ENCODE results near the gene PLCZ1. TPM values are rescaled to one million over a fixed set of nuclear protein-coding genes. Genes with fewer than 3 reads are reported as not detected.

PLCZ1 gene
- total and polyA plus RNA-seq, 2 experiments from 2014 or later, result not detected

GRCh38 chr12:18703911-18704310 lies 33.9 kb downstream of the PLCZ1 start:
- Histone ChIP-seq H2AFZ (no peak overlapping the region), H3K9me2 (ENCODE audit: insufficient read depth) (no peaks in the 10 kb centered on the region), H4K20me1 (replicated peaks; ENCODE audit: insufficient read depth) (no peaks in the 10 kb centered on the region), H3K27me3 (ENCODE audit: insufficient read depth) (no peaks in the 10 kb centered on the region), H3K27ac (ENCODE audit: low read depth) (no peak overlapping the region), H3K79me2 (replicated peaks; ENCODE audit: insufficient read depth) (no peaks in the 10 kb centered on the region), H3K4me2 (no peak overlapping the region), H3K4me1 (ENCODE audit: insufficient read depth) (no peaks in the 10 kb centered on the region), H3F3A (replicated peaks; ENCODE audit: low read depth) (no peaks in the 10 kb centered on the region), H3K4me3 (no peak overlapping the region), H3K36me3 (ENCODE audit: insufficient read depth) (no peaks in the 10 kb centered on the region)
- peak; percentile 26 for DNase-seq (ENCODE audit: low spot score)
- no peak for ATAC-seq
- peaks cover 4% of the 10 kb centered on the region for H3K9me3 Mint-ChIP-seq
- TF ChIP-seq ZNF462 (CRISPR knock-in tag; IDR thresholded peaks at IDR 0.05), result no peak
- no peak for TF ChIP-seq EZH2phosphoT487 (IDR thresholded peaks at IDR 0.05; ENCODE audit: unreplicated experiment)
- TF ChIP-seq ETS1 (IDR thresholded peaks at IDR 0.05), result no peak
- no peak for TF ChIP-seq REST (IDR thresholded peaks at IDR 0.05; ENCODE audit: unreplicated experiment)
- TF ChIP-seq STAT1 (IDR thresholded peaks at IDR 0.05; ENCODE audit: unreplicated experiment), result no peak
- TF ChIP-seq JUNB (IDR thresholded peaks at IDR 0.05; ENCODE audit: unreplicated experiment), result no peak
- TF ChIP-seq ZNF331 (CRISPR knock-in tag; IDR thresholded peaks at IDR 0.05; ENCODE audit: low read depth), result no peak
- TF ChIP-seq ZNF114 (CRISPR knock-in tag; IDR thresholded peaks at IDR 0.05), result no peak
- TF ChIP-seq NANOG (IDR thresholded peaks at IDR 0.05; ENCODE audit: borderline replicate concordance), result no peak
- no peak for TF ChIP-seq POLR2AphosphoS5 (IDR thresholded peaks at IDR 0.05; ENCODE audit: low read depth)
- TF ChIP-seq EZH2 (IDR thresholded peaks at IDR 0.05; ENCODE audit: low read depth, unreplicated experiment), result no peak
- TF ChIP-seq CTCF (conservative IDR thresholded peaks at IDR 0.05; ENCODE audit: low read depth in 2 of 2), result no peak
- TF ChIP-seq CREB1 (CRISPR knock-in tag; IDR thresholded peaks at IDR 0.05; ENCODE audit: low read depth), result no peak
- peaks cover 4% of the 10 kb centered on the region for H3K4me1 Mint-ChIP-seq
- no peaks in the 10 kb centered on the region for H3K27me3 Mint-ChIP-seq (ENCODE audit: insufficient read depth, low read depth, poor library complexity)
- H3K36me3 Mint-ChIP-seq (ENCODE audit: low read depth), result peaks cover 4% of the 10 kb centered on the region; the same call in 2 of the 3 replicates
- H3K4me3 Mint-ChIP-seq, result no peak overlapping the region
- no peak overlapping the region for H3K27ac Mint-ChIP-seq

All from GM23338 (cell line).